HG03520 (cell line): ENCODE measurements around the gene SBK1.
"Not testable (repeated sequence)": the region's sequence is repeated elsewhere in the genome, so short reads cannot be mapped to it uniquely, and the experiment has no call there.

Experiments
- ATAC-seq: cut with Tn5 transposase; IDR thresholded peaks from one replicate; pipeline ENCODE4 v1.9.1; 2021; ENCODE audit warnings: mild to moderate bottlenecking, moderate library complexity; ENCODE audit not compliant: unreplicated experiment

SBK1 gene

GRCh38 chr16:28291651-28292626, at the start of gene SBK1:
SBK1 (plus strand) TSS chr16:28292525; CDS start chr16:28317392, 24,867 bp downstream.
- peak; percentile 89 for ATAC-seq

- ATAC-seq: not testable (repeated sequence)
These were observed 42.8 kb upstream of the SBK1 start for GRCh38 chr16:28249483-28249882.

GRCh38 chr16:28250999-28251398, 41.3 kb upstream of the SBK1 start:
- ATAC-seq: no peak

- no peak for ATAC-seq
These were observed 38.2 kb upstream of the SBK1 start for GRCh38 chr16:28254158-28254557.

- no peak for ATAC-seq
These were observed 36.5 kb upstream of the SBK1 start for GRCh38 chr16:28255838-28256237.

GRCh38 chr16:28257256-28257655, 35.1 kb upstream of the SBK1 start:
- ATAC-seq: no peak

GRCh38 chr16:28258567-28258966, 33.8 kb upstream of the SBK1 start:
- no peak for ATAC-seq

- no peak for ATAC-seq
These were observed 33.1 kb upstream of the SBK1 start for GRCh38 chr16:28259091-28259780.

- ATAC-seq: no peak
These were observed 32.6 kb upstream of the SBK1 start for GRCh38 chr16:28259781-28260150.

- no peak for ATAC-seq
These were observed 32.1 kb upstream of the SBK1 start for GRCh38 chr16:28260193-28260592.

GRCh38 chr16:28261942-28262341, 30.4 kb upstream of the SBK1 start:
- ATAC-seq: no peak

GRCh38 chr16:28263305-28263704, 29.0 kb upstream of the SBK1 start:
- ATAC-seq: no peak

- no peak for ATAC-seq
These were observed 27.7 kb upstream of the SBK1 start for GRCh38 chr16:28264656-28265055.

- no peak for ATAC-seq
These were observed 26.5 kb upstream of the SBK1 start for GRCh38 chr16:28265822-28266221.

- no peak for ATAC-seq
These were observed 25.0 kb upstream of the SBK1 start for GRCh38 chr16:28267356-28267755.

GRCh38 chr16:28273511-28273910, 18.8 kb upstream of the SBK1 start:
- ATAC-seq: no peak

- no peak for ATAC-seq
These were observed 17.6 kb upstream of the SBK1 start for GRCh38 chr16:28274676-28275075.

GRCh38 chr16:28276301-28276700, 16.0 kb upstream of the SBK1 start:
- ATAC-seq: no peak

GRCh38 chr16:28277537-28278388, 14.6 kb upstream of the SBK1 start:
- ATAC-seq: no peak

GRCh38 chr16:28279006-28279405, 13.3 kb upstream of the SBK1 start:
- no peak for ATAC-seq
